Measurements from ENCODE around the gene DNASE1L1.

- no peak for TF ChIP-seq CTCF (IDR thresholded peaks at IDR 0.05; ENCODE audit: low read length)
- TF ChIP-seq EZH2 (optimal IDR thresholded peaks at IDR 0.05; ENCODE audit: low read depth, low read length), result no peak
These were observed 41.4 kb downstream of the DNASE1L1 start for GRCh38 chrX:154367474-154368308.

All from MM.1S (cell line).